Adrenal gland (tissue), 12 donors: ENCODE data around the gene AUTS2. TPM values are rescaled to one million over a fixed set of nuclear protein-coding genes. Genes with fewer than 3 reads are reported as not detected.

Source experiments
- DNase-seq, 7 donors: peaks; one replicate each; pipeline ENCODE4 v3.0.0-alpha.2; 2019 to 2020
- H3K27ac ChIP-seq, 5 donors: fragments of 200-600 bp; sonication (generic) in 4 of 5; 1 replicate in 3 of 5; 2 replicates in 2 of 5; pipeline versions ENCODE4 v1.5.1 to v1.8.0; 2016 to 2020; ENCODE audit warnings: mild to moderate bottlenecking in 1 of 5
- H3K27me3 ChIP-seq: fragments of 200-600 bp; 2 replicates; pipeline ENCODE4 v1.8.0; 2021
- H3K36me3 ChIP-seq, 2 donors: fragments of 200-600 bp; replicated peaks in 1 of 2; 1 replicate in 1 of 2; 2 replicates in 1 of 2; pipeline versions ENCODE4 v1.5.1 to v1.8.0; 2018 to 2022
- H3K4me1 ChIP-seq, 2 donors: fragments of 200-600 bp; replicated peaks in 1 of 2; 1 replicate in 1 of 2; 2 replicates in 1 of 2; pipeline versions ENCODE4 v1.5.1 to v1.8.0; 2018 to 2021
- H3K4me3 ChIP-seq, 4 donors: fragments of 200-600 bp; sonication (generic) in 3 of 4; one replicate each; pipeline ENCODE4 v1.5.1; 2016 to 2018
- H3K9me3 ChIP-seq, 3 donors: fragments of 200-600 bp; sonication (generic) in 1 of 3; replicated peaks in 1 of 3; 1 replicate in 2 of 3; 2 replicates in 1 of 3; pipeline versions ENCODE4 v1.5.1 to v1.8.0; 2016 to 2021
- CTCF ChIP-seq, 6 experiments: fragments of 450-650 bp in 4 of 6; fragments of 200-600 bp in 2 of 6; sonication (generic) in 1 of 6; IDR thresholded peaks; 1 replicate in 5 of 6; 2 replicates in 1 of 6; pipeline versions ENCODE4 v1.5.1 to v1.8.0; 2016 to 2021; ENCODE audit warnings: antibody characterized with exemption in 6 of 6, mild to moderate bottlenecking in 2 of 6, moderate library complexity in 1 of 6
- POLR2A ChIP-seq, 2 donors: fragments of 450-650 bp; IDR thresholded peaks; one replicate each; pipeline ENCODE4 v1.6.1; 2017; ENCODE audit warnings: antibody characterized with exemption in 2 of 2, mild to moderate bottlenecking in 2 of 2, moderate library complexity in 1 of 2
- WGBS, 4 donors: extraction: QIAGEN DNeasy Blood & Tissue Kit in 2 of 4; methylation state at CpG; one replicate each; pipeline versions ENCODE4 v1.1.5 to v1.1.7; 2013 to 2017; 5-methylcytosine and 5-hydroxymethylcytosine counted together
- intact Hi-C, 2 donors: fragments of 100-400 bp; cut with DNase I; formaldehyde crosslinking; loops; one replicate each; pipeline versions ENCODE4 v1.14.1 to v1.15.0; 2022 to 2023
- polyA plus RNA-seq, 3 donors: library from polyadenylated mRNA; stranded (reverse); fragments of 200-250 nt in 2 of 3; fragments of 350-450 nt in 1 of 3; fragmentation: Illumina TruSeq in 1 of 3; extraction: RNeasy Lipid Tissue Mini Kit (QIAGEN cat#74804) in 1 of 3; gene quantifications; one replicate each; pipeline ENCODE4 v1.2.3, GENCODE V29; 2013 to 2014
- total RNA-seq, 9 donors: library from RNA; depleted of rRNA in 4 of 9; stranded (reverse); fragments of >200 nt in 4 of 9; fragments of 120-200 nt in 1 of 9; fragmentation: NEBNext Ultra II Directional in 1 of 9; extraction: Animal tissue kit (Norgen Biotek cat#: 25700) in 1 of 9; gene quantifications; one replicate each; pipeline versions ENCODE4 v1.1.0 to v1.2.4, GENCODE V29; 2013 to 2023
- donor health status: healthy with polysubstance abuse.
- donor health status: Bipolar disorder and iron deficiency.
- donor health status: DM: yes; HTN: yes; CAD: no.
- donor health status: DM: no; HTN: no; CAD: no.
- donor health status: DM: no; HTN: no; CAD: no.
- donor health status: DM: yes; HTN: yes; CAD: no.

The AUTS2 gene
- total and polyA plus RNA-seq, 12 donors: 6.4 to 44.0 (median 15.2) TPM

- intact Hi-C loops: no loop called here
- WGBS, 4 donors: 78 to 95% (median 85%) methylated on average over 2 of the region's 2 CpGs
Measured at GRCh38 chr7:70178787-70179186, 580.5 kb downstream of the AUTS2 start.

GRCh38 chr7:70182521-70182920 lies 584.2 kb downstream of the AUTS2 start:
- Histone ChIP-seq H3K9me3 (no peaks in the 10 kb centered on the region), H3K4me3 (no peak overlapping the region), H3K36me3 (no peaks in the 10 kb centered on the region), H3K27me3 (no peaks in the 10 kb centered on the region), H3K27ac (no peak overlapping the region), H3K4me1 (no peaks in the 10 kb centered on the region)
- WGBS, 4 donors: 84 to 91% (median 88%) methylated on average over 4 of the region's 4 CpGs
- no peak for TF ChIP-seq CTCF (IDR thresholded peaks at IDR 0.05)
- no peak for TF ChIP-seq POLR2A (IDR thresholded peaks at IDR 0.05)
- intact Hi-C loops: no loop called here
- no peak for DNase-seq

More at GRCh38 chr7:70178787-70179186, 580.5 kb downstream of the AUTS2 start:
- no peak for DNase-seq
- no peak overlapping the region for H3K4me3 ChIP-seq
- H3K27ac ChIP-seq: no peak overlapping the region
- H3K9me3 ChIP-seq: no peaks in the 10 kb centered on the region
- H3K4me1 ChIP-seq: no peaks in the 10 kb centered on the region
- H3K36me3 ChIP-seq: no peaks in the 10 kb centered on the region
- H3K27me3 ChIP-seq: no peaks in the 10 kb centered on the region
- no peak for TF ChIP-seq POLR2A (IDR thresholded peaks at IDR 0.05)
- TF ChIP-seq CTCF (IDR thresholded peaks at IDR 0.05): no peak

GRCh38 chr7:70183278-70183677 lies 585.0 kb downstream of the AUTS2 start:
- no peaks in the 10 kb centered on the region for H3K36me3 ChIP-seq

GRCh38 chr7:70188901-70189650 lies 590.8 kb downstream of the AUTS2 start:
- intact Hi-C loops: no loop called here
- WGBS, 4 donors: 92 to 96% (median 94%) methylated on average over 4 of the region's 4 CpGs
- Histone ChIP-seq H3K4me1 (no peaks in the 10 kb centered on the region), H3K4me3 (no peak overlapping the region), H3K9me3 (no peaks in the 10 kb centered on the region), H3K27me3 (no peaks in the 10 kb centered on the region), H3K27ac (no peak overlapping the region), H3K36me3 (no peaks in the 10 kb centered on the region)
- TF ChIP-seq CTCF (IDR thresholded peaks at IDR 0.05) (no peak), POLR2A (IDR thresholded peaks at IDR 0.05) (no peak)
- no peak for DNase-seq

More at GRCh38 chr7:70183278-70183677, 585.0 kb downstream of the AUTS2 start:
- Histone ChIP-seq H3K4me3 (no peak overlapping the region), H3K4me1 (no peaks in the 10 kb centered on the region), H3K9me3 (no peaks in the 10 kb centered on the region), H3K27ac (no peak overlapping the region), H3K27me3 (no peaks in the 10 kb centered on the region)
- 86 to 90% (median 88%) methylated on average over 6 of the region's 6 CpGs for WGBS, 4 donors
- DNase-seq: no peak
- intact Hi-C loops: no loop called here
- TF ChIP-seq CTCF (IDR thresholded peaks at IDR 0.05) (no peak), POLR2A (IDR thresholded peaks at IDR 0.05) (no peak)
